ENCODE data around the gene SHC3.

SHC3 gene

DNA sequence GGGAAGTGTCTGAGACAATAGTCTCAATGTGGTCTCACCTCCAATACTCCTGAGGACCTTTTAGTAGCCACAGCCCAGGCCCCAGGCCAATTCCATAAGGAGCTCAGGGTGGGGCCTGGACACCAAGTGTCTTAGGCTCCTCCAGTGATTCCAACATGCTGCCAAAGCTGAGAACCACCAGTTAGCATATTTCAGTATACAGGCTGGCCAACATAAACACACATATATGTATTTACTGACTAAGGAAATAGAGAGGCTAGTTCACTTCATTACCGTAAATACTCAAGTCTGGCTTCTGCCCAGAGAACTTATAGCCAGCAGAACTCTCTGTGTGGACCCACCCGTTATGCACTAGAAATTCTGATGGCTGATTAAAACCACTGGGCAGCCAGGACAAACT is 163.3 kb downstream of the SHC3 start:
- no peak for DNase-seq

DNA sequence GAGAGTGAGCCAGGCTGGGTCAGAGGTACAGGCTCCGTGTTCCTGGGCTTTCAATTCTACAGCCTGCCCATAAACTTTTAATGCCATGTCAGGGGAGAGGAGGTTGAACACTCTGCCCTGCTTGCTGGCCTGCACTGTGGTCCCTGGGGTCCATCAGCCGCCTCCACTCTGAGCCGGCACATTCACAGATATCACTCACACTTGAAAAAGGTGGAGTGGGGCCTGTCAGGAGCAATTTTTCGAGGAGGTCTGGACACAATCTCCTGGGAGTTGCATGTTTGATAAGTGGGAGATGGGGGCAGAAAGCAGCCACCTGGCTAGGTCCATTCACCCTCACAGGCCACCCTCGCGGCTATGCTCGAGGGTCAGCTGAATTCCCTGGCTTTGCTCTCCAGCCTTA is 164.5 kb downstream of the SHC3 start:
- DNase-seq, result no peak

GRCh38 chr9:89013660-89014059 is 165.0 kb downstream of the SHC3 start:
- no peak for DNase-seq

GRCh38 chr9:89012294-89013042 is 166.2 kb downstream of the SHC3 start:
- no peak for DNase-seq

- DNase-seq, result no peak
Observed at GRCh38 chr9:89011683-89012082, 166.9 kb downstream of the SHC3 start.

GRCh38 chr9:89010526-89011111 is 168.0 kb downstream of the SHC3 start:
- no peak for DNase-seq

DNA sequence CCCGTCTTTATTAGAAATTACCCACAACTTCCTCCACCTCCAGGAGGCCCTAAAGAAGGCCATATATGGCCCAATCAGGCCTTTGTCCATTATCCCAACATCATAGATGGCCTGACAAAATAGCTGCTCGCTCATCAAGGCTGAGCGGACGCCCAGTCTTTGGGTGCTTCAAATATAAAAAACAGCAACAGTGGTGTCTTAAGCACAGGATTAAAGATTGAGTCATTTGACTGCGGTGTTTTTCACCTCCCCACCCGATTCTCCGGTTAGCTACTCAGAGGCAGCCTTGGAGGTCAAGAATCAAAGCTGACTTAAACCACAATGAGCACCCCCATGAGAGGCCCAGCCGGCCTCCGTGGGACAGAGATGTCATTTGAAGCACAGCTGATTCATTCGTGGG is 168.6 kb downstream of the SHC3 start:
- no peak for DNase-seq

- DNase-seq, result no peak
Observed at GRCh38 chr9:89009546-89009840, 169.1 kb downstream of the SHC3 start.

DNA sequence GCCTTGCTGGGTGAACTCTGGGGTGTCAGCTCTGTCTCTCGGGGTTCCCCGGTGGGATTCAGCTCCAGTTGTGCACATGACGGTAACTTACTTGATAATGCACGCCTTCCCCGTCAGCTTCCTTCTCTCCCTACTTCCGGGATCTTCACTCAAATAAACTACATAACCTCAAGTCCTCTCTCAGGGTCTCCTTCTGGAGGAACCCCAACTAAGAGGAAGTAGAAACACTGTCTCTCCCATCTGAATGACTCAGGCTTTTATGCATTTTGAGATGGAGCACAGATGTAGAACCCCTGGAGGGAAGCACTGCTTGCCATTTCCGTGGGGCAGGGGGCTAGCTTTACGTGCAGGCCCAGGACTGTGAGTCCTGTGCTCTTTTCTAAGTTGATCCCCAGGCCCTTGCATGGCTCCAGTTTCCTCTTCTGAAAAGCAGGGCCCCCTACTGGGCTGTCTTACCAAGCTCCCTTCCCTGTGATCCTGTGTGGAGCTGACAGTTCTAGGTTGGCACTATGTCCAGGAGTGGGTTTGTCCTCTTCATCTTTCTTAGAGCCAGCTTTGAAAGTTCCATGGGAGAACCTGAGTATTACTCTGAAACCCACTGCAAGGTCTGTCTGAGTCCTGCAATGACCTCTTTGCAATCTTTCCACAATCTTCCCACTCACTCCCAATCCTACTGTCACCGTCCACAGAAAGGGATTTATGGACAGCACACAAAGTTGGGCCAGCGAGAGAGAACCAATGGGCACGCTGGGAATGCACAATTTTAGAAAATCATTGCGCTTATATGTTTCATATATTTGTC is 169.7 kb downstream of the SHC3 start:
- no peak for DNase-seq

DNA sequence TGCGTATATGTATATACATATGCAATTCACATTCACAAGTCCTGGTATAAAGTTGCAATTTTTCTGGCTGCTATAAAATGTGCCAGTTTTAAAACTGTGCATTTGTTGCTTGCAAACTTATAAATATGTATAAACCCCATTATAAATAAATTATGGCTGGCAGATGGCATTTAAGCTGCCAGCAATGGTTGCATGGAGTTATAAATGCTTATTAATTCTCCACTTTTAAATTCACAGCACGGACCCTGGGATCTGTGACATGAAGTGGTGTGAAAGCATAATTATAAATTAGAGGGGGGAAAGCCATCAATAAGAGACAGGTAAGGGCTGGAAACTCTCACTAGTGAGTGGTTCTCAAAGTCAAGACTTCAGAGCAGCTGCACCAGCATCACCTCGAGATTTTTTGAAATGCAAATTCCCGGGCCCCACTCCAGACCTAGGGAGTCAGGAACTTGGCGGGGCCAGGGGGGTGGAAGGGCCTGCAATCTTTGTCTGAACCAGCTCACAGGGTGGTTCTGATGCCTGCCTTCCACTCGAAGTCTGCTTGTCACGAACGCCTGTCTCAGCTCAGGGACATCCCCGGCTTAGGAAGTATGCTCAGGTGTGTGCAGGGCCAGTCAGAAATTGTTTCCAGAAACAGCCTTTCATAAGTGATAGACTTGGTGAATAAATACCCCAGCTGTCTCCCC is 170.4 kb downstream of the SHC3 start:
- DNase-seq, result no peak

DNA sequence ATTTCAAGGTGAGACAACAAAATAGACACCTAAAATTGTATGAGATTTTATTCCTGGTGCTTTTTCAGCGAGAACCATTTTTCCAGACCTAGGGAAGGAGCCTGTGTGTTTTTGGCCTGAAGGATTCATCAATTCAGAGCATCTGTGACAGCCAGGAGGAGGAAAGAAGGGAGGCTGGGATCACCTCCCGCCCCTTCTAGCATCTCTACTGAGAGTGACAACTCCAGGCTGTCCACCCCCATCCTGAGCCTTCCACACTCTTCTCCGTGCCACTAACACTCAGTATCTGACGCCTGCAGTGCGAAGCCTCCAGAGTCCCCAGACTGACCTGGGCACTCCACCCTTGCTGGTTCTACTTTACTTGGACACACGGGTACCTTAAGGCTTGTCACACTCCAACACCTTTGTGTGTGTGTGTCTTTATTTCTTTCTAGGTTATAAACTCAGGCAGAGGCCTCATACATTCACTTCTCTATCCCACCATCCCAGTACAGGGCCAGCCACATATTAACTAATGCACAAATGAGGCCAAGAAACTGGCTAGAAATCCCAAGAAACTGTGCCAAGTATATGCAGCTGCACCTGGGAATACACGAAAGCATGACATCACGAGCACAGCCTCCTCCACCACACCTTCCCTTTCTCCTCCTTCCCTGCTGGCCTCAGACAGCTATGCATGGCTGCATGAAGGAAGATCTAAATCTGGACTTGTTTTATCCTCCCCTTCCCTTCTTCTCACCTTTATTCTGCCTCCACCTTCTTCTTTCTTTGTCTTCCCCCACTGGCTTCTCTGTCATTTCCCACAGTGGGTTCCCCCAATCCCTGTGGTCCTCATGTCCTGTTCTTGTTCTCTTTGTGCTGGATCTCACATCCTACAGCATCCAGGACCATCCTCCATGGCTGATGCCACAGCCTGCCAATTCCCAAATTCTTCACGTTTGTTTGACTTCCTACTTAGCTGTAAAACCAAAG is 171.3 kb downstream of the SHC3 start:
- no peak for DNase-seq

- no peak for DNase-seq
Observed at GRCh38 chr9:89006267-89006666, 172.4 kb downstream of the SHC3 start.

- DNase-seq, result no peak
Observed at GRCh38 chr9:89005323-89005722, 173.3 kb downstream of the SHC3 start.

GRCh38 chr9:89002987-89003386 is 175.6 kb downstream of the SHC3 start:
- DNase-seq, result no peak

DNA sequence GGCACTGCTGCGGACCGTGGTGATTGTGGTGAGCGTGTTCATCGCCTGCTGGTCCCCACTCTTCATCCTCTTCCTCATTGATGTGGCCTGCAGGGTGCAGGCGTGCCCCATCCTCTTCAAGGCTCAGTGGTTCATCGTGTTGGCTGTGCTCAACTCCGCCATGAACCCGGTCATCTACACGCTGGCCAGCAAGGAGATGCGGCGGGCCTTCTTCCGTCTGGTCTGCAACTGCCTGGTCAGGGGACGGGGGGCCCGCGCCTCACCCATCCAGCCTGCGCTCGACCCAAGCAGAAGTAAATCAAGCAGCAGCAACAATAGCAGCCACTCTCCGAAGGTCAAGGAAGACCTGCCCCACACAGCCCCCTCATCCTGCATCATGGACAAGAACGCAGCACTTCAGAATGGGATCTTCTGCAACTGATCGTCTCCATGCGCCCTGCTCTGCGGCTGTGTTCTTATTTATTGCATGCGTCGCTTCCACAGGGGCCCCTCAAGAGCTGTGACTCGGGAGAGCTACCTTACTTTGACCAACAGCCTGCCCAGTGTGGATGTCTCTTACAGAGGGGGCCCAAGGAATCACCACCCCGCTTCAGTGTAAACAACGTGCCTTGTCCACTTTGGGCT is 176.6 kb downstream of the SHC3 start:
- DNase-seq, result no peak

DNA sequence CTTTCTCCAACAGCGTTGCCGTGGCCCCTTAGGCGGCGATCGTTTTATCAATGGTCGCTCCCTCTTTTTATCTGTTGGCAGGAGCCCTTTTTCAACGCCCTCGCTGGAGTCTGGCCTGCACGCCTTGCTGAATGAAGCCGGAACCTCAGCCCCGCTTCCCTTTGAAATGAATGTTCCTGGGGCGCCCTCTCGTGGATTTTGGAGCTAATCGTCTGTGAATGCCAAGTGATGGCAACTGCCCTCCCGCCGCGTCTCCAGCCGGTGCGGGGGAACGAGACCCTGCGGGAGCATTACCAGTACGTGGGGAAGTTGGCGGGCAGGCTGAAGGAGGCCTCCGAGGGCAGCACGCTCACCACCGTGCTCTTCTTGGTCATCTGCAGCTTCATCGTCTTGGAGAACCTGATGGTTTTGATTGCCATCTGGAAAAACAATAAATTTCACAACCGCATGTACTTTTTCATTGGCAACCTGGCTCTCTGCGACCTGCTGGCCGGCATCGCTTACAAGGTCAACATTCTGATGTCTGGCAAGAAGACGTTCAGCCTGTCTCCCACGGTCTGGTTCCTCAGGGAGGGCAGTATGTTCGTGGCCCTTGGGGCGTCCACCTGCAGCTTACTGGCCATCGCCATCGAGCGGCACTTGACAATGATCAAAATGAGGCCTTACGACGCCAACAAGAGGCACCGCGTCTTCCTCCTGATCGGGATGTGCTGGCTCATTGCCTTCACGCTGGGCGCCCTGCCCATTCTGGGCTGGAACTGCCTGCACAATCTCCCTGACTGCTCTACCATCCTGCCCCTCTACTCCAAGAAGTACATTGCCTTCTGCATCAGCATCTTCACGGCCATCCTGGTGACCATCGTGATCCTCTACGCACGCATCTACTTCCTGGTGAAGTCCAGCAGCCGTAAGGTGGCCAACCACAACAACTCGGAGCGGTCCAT is 177.4 kb downstream of the SHC3 start:
- peak; percentile 90 for DNase-seq

DNA sequence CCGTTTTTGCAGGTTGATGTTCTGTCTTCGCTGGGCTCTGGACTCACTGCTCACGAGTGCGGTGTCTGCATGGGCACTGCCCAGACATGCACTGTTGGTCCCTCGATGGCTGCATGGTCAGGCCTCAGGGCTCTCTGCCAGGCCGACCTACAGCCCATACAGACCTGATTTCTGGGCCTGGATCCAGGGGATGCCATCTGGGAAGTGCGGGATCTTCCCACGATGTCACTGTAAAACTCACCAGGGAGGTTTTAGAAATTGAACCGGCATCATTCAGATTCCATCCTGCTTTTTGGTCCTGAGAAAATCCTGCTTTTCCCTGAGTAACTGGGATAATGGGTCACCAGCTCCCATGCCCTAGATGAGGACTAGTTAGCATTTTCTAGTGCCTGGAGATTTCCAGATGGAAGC is 178.2 kb downstream of the SHC3 start:
- no peak for DNase-seq

DNA sequence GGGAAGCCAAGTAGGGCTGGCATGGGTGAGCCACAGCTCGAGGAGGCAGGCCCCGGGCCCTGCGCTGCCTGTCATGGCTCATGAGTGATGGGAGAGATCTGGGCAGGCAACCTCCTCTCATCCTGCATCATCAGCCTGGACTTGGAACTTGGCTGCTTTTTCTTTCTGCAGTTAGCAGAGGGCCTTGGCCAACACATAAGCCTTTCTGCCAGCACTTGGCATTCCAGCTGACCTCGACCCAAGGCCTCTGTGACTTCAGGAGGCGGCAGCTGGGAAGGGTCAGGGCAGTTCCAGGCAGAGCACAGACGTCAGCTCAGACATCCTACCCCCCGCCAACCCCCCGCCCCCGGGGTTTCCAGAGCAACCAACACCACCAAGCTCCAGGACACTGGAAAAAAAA is 179.7 kb downstream of the SHC3 start:
- no peak for DNase-seq

DNA sequence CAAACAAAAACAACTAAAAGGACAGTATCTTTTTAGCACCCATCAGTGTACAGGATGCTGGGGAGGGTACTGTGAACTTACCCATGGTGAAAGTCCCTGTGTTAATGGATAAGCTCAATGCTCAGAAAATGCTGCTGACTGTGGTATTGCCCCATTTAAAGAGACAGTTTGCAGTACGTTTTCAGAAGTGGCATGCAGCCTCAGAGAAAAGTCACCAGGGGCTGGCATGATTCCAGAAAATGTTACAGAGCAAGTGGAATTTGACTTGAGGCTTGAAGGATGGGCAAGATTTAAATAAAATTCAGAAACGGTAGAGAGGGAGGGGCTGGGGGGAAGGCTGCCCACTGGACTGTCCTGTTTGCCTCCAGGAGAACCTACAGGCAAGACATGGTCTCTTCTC is 180.1 kb downstream of the SHC3 start:
- no peak for DNase-seq

- no peak for DNase-seq
Observed at GRCh38 chr9:88997646-88998045, 181.0 kb downstream of the SHC3 start.

DNA sequence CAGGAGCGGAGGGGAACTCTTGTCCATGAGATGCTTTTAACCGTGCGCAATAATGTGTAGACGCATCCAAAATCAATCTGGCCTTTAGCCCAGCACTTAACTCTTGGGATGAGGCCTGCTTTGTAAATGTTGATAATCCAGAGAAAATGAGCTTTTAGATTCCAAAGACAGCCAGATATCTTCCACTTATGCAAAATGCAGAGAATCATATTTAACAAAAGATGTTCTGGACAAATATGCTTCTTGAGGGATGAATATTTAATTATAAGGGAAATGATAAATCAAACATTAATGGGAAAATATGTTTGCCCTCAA is 181.7 kb downstream of the SHC3 start:
- DNase-seq, result no peak
